Subcutaneous adipose tissue (tissue), 4 donors: ENCODE measurements around the gene OPCML. TPM values are rescaled to one million over a fixed set of nuclear protein-coding genes. Genes with fewer than 3 reads are reported as not detected.

Experiments
- total RNA-seq, 4 donors: library from RNA; depleted of rRNA; stranded (reverse); fragments of >200 nt; gene quantifications; one replicate each; pipeline ENCODE4 v1.1.0, GENCODE V29; 2016
- TF ChIP-seq, protein P1 (sequence below): fragments of 450-650 bp; IDR thresholded peaks from one replicate; pipeline ENCODE4 v1.5.1; 2016; ENCODE audit warnings: low read depth, mild to moderate bottlenecking, control low read depth, antibody characterized with exemption, moderate library complexity

OPCML gene
- total RNA-seq, 4 donors from 2014 or later = under 0.01 TPM; not detected in 3

DNA sequence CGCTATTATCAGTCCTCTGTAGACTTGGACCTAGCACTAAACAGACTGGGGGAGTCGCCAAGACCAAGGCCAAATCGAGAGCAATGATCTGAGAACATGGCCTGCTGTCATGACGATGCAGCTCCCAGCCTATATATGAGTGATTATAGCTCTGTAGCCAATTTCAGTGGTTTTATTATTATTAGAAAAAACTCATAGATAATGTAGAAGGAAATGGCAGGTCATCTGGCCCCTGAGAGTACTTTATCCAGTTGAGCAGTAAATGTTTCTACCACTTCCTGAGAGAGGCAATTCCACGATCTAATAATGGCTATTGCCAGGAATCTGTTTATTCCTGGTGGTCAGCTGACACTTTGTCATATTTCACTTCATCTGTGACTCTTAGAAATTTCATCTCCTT is 666.7 kb downstream of the OPCML start:
- TF ChIP-seq, protein P1, sequence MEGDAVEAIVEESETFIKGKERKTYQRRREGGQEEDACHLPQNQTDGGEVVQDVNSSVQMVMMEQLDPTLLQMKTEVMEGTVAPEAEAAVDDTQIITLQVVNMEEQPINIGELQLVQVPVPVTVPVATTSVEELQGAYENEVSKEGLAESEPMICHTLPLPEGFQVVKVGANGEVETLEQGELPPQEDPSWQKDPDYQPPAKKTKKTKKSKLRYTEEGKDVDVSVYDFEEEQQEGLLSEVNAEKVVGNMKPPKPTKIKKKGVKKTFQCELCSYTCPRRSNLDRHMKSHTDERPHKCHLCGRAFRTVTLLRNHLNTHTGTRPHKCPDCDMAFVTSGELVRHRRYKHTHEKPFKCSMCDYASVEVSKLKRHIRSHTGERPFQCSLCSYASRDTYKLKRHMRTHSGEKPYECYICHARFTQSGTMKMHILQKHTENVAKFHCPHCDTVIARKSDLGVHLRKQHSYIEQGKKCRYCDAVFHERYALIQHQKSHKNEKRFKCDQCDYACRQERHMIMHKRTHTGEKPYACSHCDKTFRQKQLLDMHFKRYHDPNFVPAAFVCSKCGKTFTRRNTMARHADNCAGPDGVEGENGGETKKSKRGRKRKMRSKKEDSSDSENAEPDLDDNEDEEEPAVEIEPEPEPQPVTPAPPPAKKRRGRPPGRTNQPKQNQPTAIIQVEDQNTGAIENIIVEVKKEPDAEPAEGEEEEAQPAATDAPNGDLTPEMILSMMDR = no peak

DNA sequence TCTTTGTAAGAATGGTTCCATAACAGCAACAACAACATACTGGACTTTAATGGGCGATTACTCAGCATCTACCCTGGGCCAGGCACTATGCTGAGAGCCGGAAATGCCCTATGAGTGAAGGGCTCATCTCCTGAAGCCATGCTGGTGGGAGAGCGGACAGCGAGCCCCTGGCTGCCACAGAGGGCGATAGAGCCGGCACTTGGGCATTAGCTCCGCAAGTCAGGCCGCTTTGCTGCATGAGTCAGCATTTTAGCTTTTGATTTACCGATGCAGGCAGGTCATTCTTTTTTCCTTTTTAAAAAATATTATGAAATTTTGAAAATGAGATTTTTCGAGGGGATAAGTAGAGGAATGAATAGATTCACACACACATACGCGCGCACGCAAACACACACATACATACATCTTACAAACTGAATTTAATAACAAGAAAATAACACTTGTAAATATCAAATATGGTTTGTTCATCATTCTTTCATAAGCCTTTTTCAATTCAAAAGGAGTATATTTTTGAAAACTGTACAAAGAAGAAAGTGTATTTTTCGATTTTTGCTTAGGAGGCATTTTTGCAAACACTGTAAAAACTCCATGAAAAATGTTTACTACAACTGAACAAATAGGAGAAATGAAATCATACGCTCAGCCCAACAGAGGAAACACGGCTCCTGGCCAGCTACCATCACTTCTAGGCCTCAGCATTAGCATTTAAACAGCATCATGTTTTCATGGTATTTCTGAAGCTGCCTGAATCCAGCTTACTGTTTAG is 667.3 kb downstream of the OPCML start:
- TF ChIP-seq, protein P1 = no peak

DNA sequence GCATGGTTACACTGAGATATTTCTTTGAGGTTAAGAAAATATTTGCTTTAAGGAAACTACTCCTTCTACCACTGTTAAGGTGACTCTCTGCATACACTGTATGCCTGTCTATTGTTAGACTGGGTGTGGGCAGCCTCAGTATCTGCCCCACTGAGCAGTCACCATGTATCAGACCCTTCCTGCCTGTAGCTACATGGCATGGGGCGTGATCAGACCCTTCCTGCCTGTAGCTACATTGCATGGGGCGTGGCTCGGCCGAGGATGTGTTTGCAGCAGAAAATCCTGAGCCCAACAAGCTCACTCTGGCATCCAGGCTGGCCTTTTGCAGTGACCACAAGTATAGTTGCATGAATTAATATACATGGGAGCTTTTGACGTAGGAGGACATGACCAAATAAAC is 669.4 kb downstream of the OPCML start:
- TF ChIP-seq, protein P1 = no peak

DNA sequence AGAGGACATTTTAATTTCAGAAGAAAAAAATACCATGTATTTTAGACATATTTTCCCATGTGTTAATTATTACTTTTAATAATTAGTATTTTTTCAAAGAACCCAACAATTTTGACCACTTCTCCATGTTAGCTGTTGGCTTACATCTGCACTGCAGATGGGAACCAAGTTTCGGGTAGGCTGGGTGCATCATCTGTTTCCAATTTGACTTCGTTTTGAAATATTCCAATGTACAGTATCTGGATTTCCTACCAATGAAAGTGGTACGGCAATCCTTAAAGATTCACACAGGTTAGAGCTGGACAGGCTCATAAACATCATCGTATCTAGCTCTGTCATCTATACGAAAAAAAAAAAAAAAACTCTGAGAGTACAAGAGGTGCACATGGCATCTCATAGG is 670.2 kb downstream of the OPCML start:
- TF ChIP-seq, protein P1 = no peak

DNA sequence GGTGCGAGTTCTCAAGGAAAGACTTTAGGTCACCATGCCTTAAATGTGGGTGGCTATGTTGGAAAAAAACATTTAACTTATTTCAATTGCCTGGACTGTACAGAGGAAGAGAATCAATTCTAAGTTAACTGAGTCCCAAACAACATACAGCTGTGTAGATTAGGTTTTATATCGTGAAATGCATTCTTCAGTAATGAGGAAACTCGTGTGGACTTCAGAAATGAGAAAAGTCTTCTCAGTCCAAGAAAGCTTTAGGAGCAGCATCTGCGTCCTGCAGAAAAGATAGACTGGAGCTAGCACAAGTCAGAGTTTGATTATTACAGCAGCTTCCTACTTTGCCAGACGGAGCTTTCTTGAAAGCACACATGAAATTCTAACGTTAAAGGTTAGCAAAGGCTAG is 673.0 kb downstream of the OPCML start:
- TF ChIP-seq, protein P1 = no peak

DNA sequence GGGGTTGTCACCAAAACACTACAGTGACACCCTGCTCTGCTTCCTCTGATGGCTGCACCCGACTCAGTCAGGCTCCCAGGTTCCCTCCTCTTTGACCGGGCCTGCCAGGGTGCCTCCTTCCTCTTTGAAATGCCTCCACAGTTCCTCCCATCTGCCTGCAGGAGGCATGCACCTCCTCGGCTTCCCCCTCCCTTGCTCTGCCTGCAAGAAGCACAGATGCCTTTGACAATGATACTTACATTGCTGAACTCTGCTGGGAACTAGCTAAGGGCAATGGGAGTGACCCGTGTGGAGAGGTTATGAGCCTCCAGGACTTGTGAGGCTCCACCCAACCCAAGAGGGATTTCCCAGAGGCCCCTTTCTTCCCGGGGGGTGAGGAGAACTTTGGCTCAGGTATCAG is 674.1 kb downstream of the OPCML start:
- TF ChIP-seq, protein P1 = no peak

DNA sequence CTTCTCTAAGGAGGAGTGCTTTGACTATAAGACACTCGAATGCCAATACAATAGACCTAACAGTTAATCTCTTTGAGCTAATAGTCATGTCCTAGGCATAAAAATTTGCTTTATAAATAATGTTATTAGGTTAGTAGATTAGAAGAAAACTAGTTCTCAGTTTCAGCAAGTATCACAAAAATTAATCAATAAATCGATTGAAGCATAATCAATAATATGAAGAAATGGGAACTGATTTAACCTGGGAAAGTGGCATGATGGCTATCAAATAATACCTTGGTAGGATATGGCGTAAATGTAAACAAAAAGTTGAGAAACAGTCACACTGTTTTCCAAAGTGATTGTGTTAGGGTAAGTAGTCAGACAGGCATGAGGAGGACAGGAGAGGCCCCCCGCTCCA is 676.3 kb downstream of the OPCML start:
- TF ChIP-seq, protein P1 = no peak
